K562 (cell line): Measurements from ENCODE around the gene FLCN. TPM values are rescaled to one million over a fixed set of nuclear protein-coding genes. Genes with fewer than 3 reads are reported as not detected.

Experiments used
- ATAC-seq: fragments of 200-7000 bp; cut with Tn5 transposase; 3 replicates; pipeline ENCODE4 v1.9.1; 2020; ENCODE audit warnings: moderate library complexity
- BruUV-seq: library from RNA; stranded (reverse); fragments of 400-500 nt; replicated peaks from 2 replicates; lab custom pipeline; 2021; lab: Mats Ljungman, UMichigan
- CTCF ChIA-PET: fragments of 300-600 bp; formaldehyde crosslinking; extraction: SDS; loops from one replicate; lab custom pipeline; 2021; ENCODE audit warnings: low intra/inter-chr PET ratio; lab: Yijun Ruan, JAX
- POLR2A ChIA-PET: fragments of 300-600, 350-650 bp; sonication (Branson Sonifier 250); formaldehyde crosslinking; extraction: SDS; loops from one replicate; lab custom pipeline; 2021; ENCODE audit warnings: antibody characterized with exemption, inconsistent platforms; lab: Yijun Ruan, JAX
- DNase-seq, 4 experiments: peaks; one replicate each; pipeline versions ENCODE4 v3.0.0 to v3.0.0-alpha.2; 2011 to 2018; ENCODE audit warnings: low spot score in 3 of 4, mixed read lengths in 3 of 4; ENCODE audit errors: extremely low read depth in 1 of 4
- FAIRE-seq: peaks from 2 replicates; lab custom pipeline; 2011; peaks lifted over from hg19 to GRCh38; lab: Jason Lieb, UNC
- H2AFZ ChIP-seq: 2 replicates; pipeline ENCODE4 v1.6.0; 2011; ENCODE audit warnings: low read depth, low read length, control low read depth, inconsistent platforms
- H3K27ac ChIP-seq: fragments of 200-600 bp; 3 replicates; pipeline ENCODE4 v1.8.0; 2011; ENCODE audit warnings: low read depth, mild to moderate bottlenecking, control low read depth, inconsistent platforms, low read length, moderate library complexity, mixed read lengths; ENCODE audit errors: extremely low read depth
- H3K27me3 ChIP-seq, 2 experiments: fragments of 300-600 bp in 1 of 2; 2 replicates in 1 of 2; 3 replicates in 1 of 2; pipeline versions ENCODE4 v1.6.0 to v1.8.0; 2011; ENCODE audit warnings: inconsistent platforms in 2 of 2, low read length in 2 of 2, mild to moderate bottlenecking in 1 of 2, mixed read lengths in 1 of 2, moderate library complexity in 1 of 2; ENCODE audit not compliant: control insufficient read depth in 2 of 2, insufficient read depth in 2 of 2
- H3K36me3 ChIP-seq: fragments of 300-600 bp; 3 replicates; pipeline ENCODE4 v1.8.0; 2011; ENCODE audit warnings: mild to moderate bottlenecking, low read length, inconsistent platforms; ENCODE audit not compliant: control insufficient read depth, insufficient read depth
- H3K4me1 ChIP-seq, 2 experiments: fragments of 200-600 bp in 1 of 2; replicated peaks in 1 of 2; 2 replicates in 1 of 2; 3 replicates in 1 of 2; pipeline versions ENCODE4 v1.5.1 to v1.8.0; 2011; ENCODE audit warnings: inconsistent platforms in 2 of 2, low read length in 2 of 2, mild to moderate bottlenecking in 1 of 2, mixed read lengths in 1 of 2, moderate library complexity in 1 of 2; ENCODE audit not compliant: control insufficient read depth in 2 of 2, insufficient read depth in 2 of 2
- H3K4me2 ChIP-seq: 2 replicates; pipeline ENCODE4 v1.6.1; 2011; ENCODE audit warnings: low read length, control low read depth, inconsistent platforms, mixed read lengths; ENCODE audit not compliant: insufficient read depth
- H3K4me3 ChIP-seq: fragments of 200-600 bp; sonication (generic), shearing (Covaris generic); 2 replicates; pipeline ENCODE4 v1.5.1; 2016; ENCODE audit warnings: control low read depth, inconsistent platforms
- H3K79me2 ChIP-seq: fragments of 200-600 bp; 3 replicates; pipeline ENCODE4 v1.8.0; 2011; ENCODE audit warnings: low read length, inconsistent platforms; ENCODE audit not compliant: control insufficient read depth, insufficient read depth
- H3K9ac ChIP-seq, 2 experiments: 2 replicates each; pipeline versions ENCODE4 v1.6.0 to v1.6.1; 2011; ENCODE audit warnings: low read depth in 2 of 2, low read length in 2 of 2, control low read depth in 1 of 2, inconsistent platforms in 1 of 2, mild to moderate bottlenecking in 1 of 2, mixed read lengths in 1 of 2; ENCODE audit not compliant: insufficient read depth in 1 of 2
- H3K9me1 ChIP-seq: one replicate; pipeline ENCODE4 v1.6.0; 2011; ENCODE audit warnings: inconsistent platforms, mild to moderate bottlenecking, low read length, moderate library complexity; ENCODE audit not compliant: control insufficient read depth, insufficient read depth
- H3K9me3 ChIP-seq: replicated peaks from 2 replicates; pipeline ENCODE4 v1.5.1; 2011; ENCODE audit warnings: low read depth, low read length, inconsistent platforms; ENCODE audit not compliant: control insufficient read depth, insufficient read depth
- H4K20me1 ChIP-seq: replicated peaks from 2 replicates; pipeline ENCODE4 v1.6.1; 2011; ENCODE audit warnings: low read length, inconsistent platforms, mixed read lengths; ENCODE audit not compliant: control insufficient read depth, insufficient read depth
- BDP1 ChIP-seq: IDR thresholded peaks from 3 replicates; pipeline ENCODE4 v1.6.1; 2011; ENCODE audit not compliant: insufficient read length, insufficient read depth
- COPS2 ChIP-seq: fragments of 450-650 bp; conservative IDR thresholded peaks from 2 replicates; pipeline ENCODE4 v1.6.1; 2016; ENCODE audit warnings: mild to moderate bottlenecking, moderate library complexity
- FOXA3 ChIP-seq, 2 experiments: fragments of 450-650 bp in 1 of 2; sonication (generic) in 1 of 2; formaldehyde crosslinking; IDR thresholded peaks in 1 of 2; conservative IDR thresholded peaks in 1 of 2; 2 replicates each; pipeline versions ENCODE4 v1.4.0 to v1.8.0; 2020 to 2022; ENCODE audit warnings: mild to moderate bottlenecking in 2 of 2, missing genetic modification reagents in 1 of 2
- HNRNPLL ChIP-seq: fragments of 200-400 bp; formaldehyde crosslinking; IDR thresholded peaks from 2 replicates; pipeline ENCODE4 v1.6.1; 2017; ENCODE audit warnings: low read length, low read depth, mild to moderate bottlenecking; ENCODE audit not compliant: poor library complexity, severe bottlenecking
- KDM1A ChIP-seq, 2 experiments: fragments of 450-650 bp; IDR thresholded peaks; 2 replicates each; pipeline ENCODE4 v1.6.1; 2016; ENCODE audit warnings: mild to moderate bottlenecking in 2 of 2
- NR3C1 ChIP-seq: sonication (generic); formaldehyde crosslinking; IDR thresholded peaks from 2 replicates; pipeline ENCODE4 v1.8.1; 2022; ENCODE audit warnings: missing genetic modification reagents
- PYGO2 ChIP-seq: fragments of 450-650 bp; IDR thresholded peaks from 2 replicates; pipeline ENCODE4 v1.6.1; 2016; ENCODE audit warnings: mild to moderate bottlenecking, missing genetic modification characterization, moderate library complexity, missing compliant biosample characterization
- SMARCA5 ChIP-seq: fragments of 450-650 bp; IDR thresholded peaks from 2 replicates; pipeline ENCODE4 v1.6.1; 2016
- TAF1 ChIP-seq: IDR thresholded peaks from 2 replicates; pipeline ENCODE4 v1.6.1; 2011; ENCODE audit warnings: mild to moderate bottlenecking, low read length, moderate library complexity; ENCODE audit not compliant: insufficient read depth, control insufficient read depth, severe bottlenecking; ENCODE audit errors: extremely low read depth
- U2AF1 ChIP-seq: fragments of 200-400 bp; formaldehyde crosslinking; optimal IDR thresholded peaks from 2 replicates; pipeline ENCODE3; 2017; ENCODE audit warnings: mild to moderate bottlenecking, low read depth, low read length, moderate library complexity
- ZBTB5 ChIP-seq: fragments of 450-650 bp; IDR thresholded peaks from 2 replicates; pipeline ENCODE4 v1.6.1; 2017; ENCODE audit warnings: antibody characterized with exemption
- ZNF184 ChIP-seq: sonication (generic); formaldehyde crosslinking; IDR thresholded peaks from 2 replicates; pipeline ENCODE4 v1.5.0; 2020; ENCODE audit warnings: missing genetic modification reagents
- ZNF407 ChIP-seq: fragments of 450-650 bp; IDR thresholded peaks from 2 replicates; pipeline ENCODE4 v1.6.1; 2016; ENCODE audit warnings: low read depth
- WGBS: fragments of 100-300 bp; shearing (Covaris generic); methylation state at CpG from one replicate; pipeline ENCODE4 v1.1.6; 2016; ENCODE audit warnings: low coverage, mixed read lengths; ENCODE audit not compliant: insufficient coverage; ENCODE audit errors: missing lambda C conversion rate; 5-methylcytosine and 5-hydroxymethylcytosine counted together
- in situ Hi-C: fragments of 300-500 bp; cut with MboI; formaldehyde crosslinking; loops from 4 replicates; pipeline ENCODE4 v1.15.0; 2018; ENCODE audit warnings: inconsistent platforms, mixed read lengths
- intact Hi-C: fragments of 100-400 bp; cut with micrococcal nuclease; formaldehyde crosslinking; loops from 2 replicates; pipeline ENCODE4 v1.14.2; 2022
- polyA plus RNA-seq, 8 experiments: library from polyadenylated mRNA; depleted of rRNA in 4 of 8; stranded (reverse) in 5 of 8; unstranded in 3 of 8; fragments of >200 nt; fragmentation: Nextera tagmentation in 2 of 8; fragmentation: Illumina TruSeq in 1 of 8; extraction: Ambion mirVana in 2 of 8; extraction: Trizol in 1 of 8; gene quantifications; 2 replicates each; pipeline versions ENCODE4 v1.2.1 to v1.2.3, GENCODE V29; 2011 to 2014; ENCODE audit warnings: inconsistent platforms in 1 of 8, missing spikeins in 1 of 8
- total RNA-seq, 7 experiments: library from RNA; depleted of rRNA in 6 of 7; stranded (reverse); fragments of >200 nt in 6 of 7; fragmentation: Illumina TruSeq in 2 of 7; extraction: Trizol in 2 of 7; gene quantifications; 2 replicates each; pipeline versions ENCODE4 v1.2.1 to v1.2.3, GENCODE V29; 2011 to 2021; ENCODE audit warnings: low replicate concordance in 1 of 7

Gene FLCN
- total and polyA plus RNA-seq, 9 of the 15 experiments (the other 6 are each of a cell fraction or from before 2014, with no cell fraction given) = 1.6 to 33.5 (median 10.9) TPM

GRCh38 chr17:17232303-17232621 lies 4.7 kb downstream of the FLCN start:
- BruUV-seq = no TSS peak
- no peak overlapping the region for H3K9ac ChIP-seq
- no peak overlapping the region for H3K4me2 ChIP-seq
- DNase-seq (no peak), FAIRE-seq (no peak), ATAC-seq (no peak)
- H3K9me1 ChIP-seq = peaks cover 2% of the 10 kb centered on the region
- WGBS = 94% methylated on average over 3 of the region's 11 CpGs
- TF ChIP-seq KDM1A (IDR thresholded peaks at IDR 0.05) (no peak), SMARCA5 (no peak), FOXA3 (CRISPR knock-in tag; conservative IDR thresholded peaks at IDR 0.05 in 1 of 2, IDR thresholded peaks at IDR 0.05 in 1 of 2) (no peak), COPS2 (no peak), ZNF407 (no peak), ZNF184 (CRISPR knock-in tag) (no peak), PYGO2 (no peak), ZBTB5 (no peak), U2AF1 (no peak), HNRNPLL (no peak), NR3C1 (no peak), TAF1 (no peak), BDP1 (no peak)
- H4K20me1 ChIP-seq = peaks cover 17% of the 10 kb centered on the region
- H3K36me3 ChIP-seq = peaks cover 56% of the 10 kb centered on the region
- peaks cover 41% of the 10 kb centered on the region for H3K79me2 ChIP-seq
- in situ Hi-C loops (no loop called here), intact Hi-C loops (no loop called here)
- H3K27me3 ChIP-seq = no peaks in the 10 kb centered on the region
- CTCF ChIA-PET = no interaction called here
- no peaks in the 10 kb centered on the region for H3K9me3 ChIP-seq
- peaks cover 8 to 11% of the 10 kb centered on the region in 2 experiments; a peak in 4 of 5 replicates for H3K4me1 ChIP-seq
- POLR2A ChIA-PET = interaction anchor here (1.0 kb wide), 1 partner anchor 48 kb away, joined by 3 read pairs; no protein-coding TSS in a partner anchor
- no peak overlapping the region for H3K27ac ChIP-seq
- no peak overlapping the region for H3K4me3 ChIP-seq
- no peak overlapping the region for H2AFZ ChIP-seq
